Neuronal stem cell (in vitro differentiated cells): ENCODE data around the gene MACROD2.

Experiments
- DNase-seq: peaks from one replicate; pipeline ENCODE4 v3.0.0-alpha.2; 2013; ENCODE audit warnings: low spot score
- H2AFZ ChIP-seq: one replicate; pipeline ENCODE4 v1.6.1; 2013; ENCODE audit warnings: mild to moderate bottlenecking, low read length, inconsistent platforms
- H2AK5ac ChIP-seq: 2 replicates; pipeline ENCODE4 v1.6.1; 2013; ENCODE audit warnings: low read depth, mild to moderate bottlenecking, inconsistent platforms, low read length, moderate library complexity, mixed read lengths
- H2BK120ac ChIP-seq: 2 replicates; pipeline ENCODE4 v1.6.1; 2013; ENCODE audit warnings: low read depth, mild to moderate bottlenecking, inconsistent platforms, low read length, moderate library complexity, mixed read lengths
- H2BK12ac ChIP-seq: one replicate; pipeline ENCODE4 v1.6.1; 2013; ENCODE audit warnings: low read length, inconsistent platforms
- H2BK15ac ChIP-seq: 2 replicates; pipeline ENCODE4 v1.6.1; 2013; ENCODE audit warnings: mild to moderate bottlenecking, low read length, inconsistent platforms, mixed read lengths
- H2BK5ac ChIP-seq: one replicate; pipeline ENCODE4 v1.6.1; 2013; ENCODE audit warnings: inconsistent platforms, mild to moderate bottlenecking, low read length, moderate library complexity
- H3K14ac ChIP-seq: one replicate; pipeline ENCODE4 v1.6.1; 2013; ENCODE audit warnings: low read length, inconsistent platforms
- H3K18ac ChIP-seq: 2 replicates; pipeline ENCODE4 v1.6.1; 2013; ENCODE audit warnings: low read length, inconsistent platforms
- H3K23ac ChIP-seq: 2 replicates; pipeline ENCODE4 v1.6.1; 2013; ENCODE audit warnings: low read depth, mild to moderate bottlenecking, mixed read lengths, low read length, inconsistent platforms; ENCODE audit not compliant: poor library complexity
- H3K27ac ChIP-seq: replicated peaks from 3 replicates; pipeline ENCODE4 v1.5.1; 2013; ENCODE audit warnings: low read length, inconsistent platforms
- H3K27me3 ChIP-seq, 3 experiments: 2 replicates each; pipeline ENCODE4 v1.6.1; 2013; ENCODE audit warnings: low read length in 3 of 3, mild to moderate bottlenecking in 2 of 3, inconsistent platforms in 1 of 3, low read depth in 1 of 3, mixed read lengths in 1 of 3, moderate library complexity in 1 of 3; ENCODE audit not compliant: control insufficient read depth in 3 of 3, insufficient read depth in 3 of 3
- H3K36me3 ChIP-seq, 2 donors: replicated peaks in 1 of 2; 2 replicates each; pipeline ENCODE4 v1.6.1; 2013; ENCODE audit warnings: low read length in 2 of 2; ENCODE audit not compliant: control insufficient read depth in 2 of 2, insufficient read depth in 2 of 2
- H3K4ac ChIP-seq: 2 replicates; pipeline ENCODE4 v1.6.1; 2013; ENCODE audit warnings: inconsistent platforms, mild to moderate bottlenecking, low read length, moderate library complexity
- H3K4me1 ChIP-seq, 2 donors: 1 replicate in 1 of 2; 2 replicates in 1 of 2; pipeline ENCODE4 v1.6.1; 2013; ENCODE audit warnings: low read length in 2 of 2, low read depth in 1 of 2; ENCODE audit not compliant: control insufficient read depth in 2 of 2, insufficient read depth in 1 of 2
- H3K4me2 ChIP-seq: one replicate; pipeline ENCODE4 v1.6.1; 2013; ENCODE audit warnings: mild to moderate bottlenecking, low read length, inconsistent platforms; ENCODE audit not compliant: insufficient read depth, poor library complexity, severe bottlenecking
- H3K4me3 ChIP-seq, 2 donors: 2 replicates each; pipeline ENCODE4 v1.5.1; 2013; ENCODE audit warnings: low read length in 2 of 2, mild to moderate bottlenecking in 2 of 2, inconsistent platforms in 1 of 2, moderate library complexity in 1 of 2
- H3K79me1 ChIP-seq: one replicate; pipeline ENCODE4 v1.6.1; 2013; ENCODE audit warnings: low read depth, mild to moderate bottlenecking, inconsistent platforms, low read length, moderate library complexity
- H3K9ac ChIP-seq: one replicate; pipeline ENCODE4 v1.6.1; 2013; ENCODE audit warnings: mild to moderate bottlenecking, low read depth, low read length, inconsistent platforms; ENCODE audit not compliant: poor library complexity
- H3K9me3 ChIP-seq, 2 donors: replicated peaks in 1 of 2; 2 replicates each; pipeline versions ENCODE3 to v1.6.1; 2013; ENCODE audit warnings: low read length in 2 of 2, mild to moderate bottlenecking in 2 of 2, inconsistent platforms in 1 of 2, low read depth in 1 of 2, mixed read lengths in 1 of 2, moderate library complexity in 1 of 2; ENCODE audit not compliant: control insufficient read depth in 2 of 2, insufficient read depth in 1 of 2
- H4K8ac ChIP-seq: one replicate; pipeline ENCODE4 v1.6.1; 2013; ENCODE audit warnings: low read depth, mild to moderate bottlenecking, inconsistent platforms, low read length, moderate library complexity
- H4K91ac ChIP-seq: one replicate; pipeline ENCODE4 v1.6.1; 2013; ENCODE audit warnings: low read length, low read depth, mild to moderate bottlenecking, inconsistent platforms; ENCODE audit not compliant: poor library complexity
- WGBS, 2 donors: extraction: QIAGEN DNeasy Blood & Tissue Kit; methylation state at CpG; one replicate each; pipeline ENCODE4 v1.1.7; 2013; ENCODE audit warnings: missing lambda C conversion rate in 2 of 2, mixed read lengths in 1 of 2; ENCODE audit not compliant: insufficient read length in 2 of 2, insufficient replicate concordance in 1 of 2; ENCODE audit errors: extremely low coverage in 2 of 2; 5-methylcytosine and 5-hydroxymethylcytosine counted together

MACROD2 gene

DNA sequence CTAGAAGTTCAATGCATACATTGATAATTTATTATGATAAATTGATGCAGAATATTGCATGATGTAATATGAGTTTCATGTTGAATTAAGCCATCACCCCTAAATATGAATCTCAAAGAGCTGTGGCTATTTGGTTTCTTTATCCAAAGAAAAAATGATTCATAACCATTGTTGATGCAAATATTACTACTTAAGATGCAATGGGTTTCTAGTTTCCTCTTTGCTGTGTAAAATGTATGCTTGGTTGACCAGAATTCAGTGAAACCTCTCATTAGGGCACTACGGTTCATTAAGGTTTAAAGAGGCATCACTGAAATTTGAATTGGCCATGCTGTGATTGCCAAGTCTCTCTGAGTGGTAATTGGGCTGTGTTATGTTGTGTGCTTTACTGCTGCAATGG, 834.6 kb downstream of the MACROD2 start:
- no peak overlapping the region for H2BK12ac ChIP-seq
- H2BK15ac ChIP-seq, result no peak overlapping the region
- H3K27ac ChIP-seq, result no peak overlapping the region
- no peak overlapping the region for H4K8ac ChIP-seq
- H3K4ac ChIP-seq, result no peak overlapping the region
- H2BK120ac ChIP-seq, result no peak overlapping the region
- H3K4me1 ChIP-seq, result peaks cover 5 to 14% of the 10 kb centered on the region in 2 donors
- H4K91ac ChIP-seq, result no peak overlapping the region
- H3K9me3 ChIP-seq, result no peaks in the 10 kb centered on the region
- WGBS, 2 donors, result no CpG with 5 or more reads among the region's 1 CpG
- no peak overlapping the region for H2AK5ac ChIP-seq
- H3K36me3 ChIP-seq, result no peaks in the 10 kb centered on the region
- no peak overlapping the region for H3K23ac ChIP-seq
- no peak overlapping the region for H2BK5ac ChIP-seq
- no peak overlapping the region for H3K9ac ChIP-seq
- DNase-seq, result no peak
- H3K4me2 ChIP-seq, result no peak overlapping the region
- no peaks in the 10 kb centered on the region for H3K79me1 ChIP-seq
- no peak overlapping the region for H3K4me3 ChIP-seq
- no peak overlapping the region for H3K18ac ChIP-seq
- no peaks in the 10 kb centered on the region for H3K27me3 ChIP-seq
- no peak overlapping the region for H2AFZ ChIP-seq
- H3K14ac ChIP-seq, result no peak overlapping the region

DNA sequence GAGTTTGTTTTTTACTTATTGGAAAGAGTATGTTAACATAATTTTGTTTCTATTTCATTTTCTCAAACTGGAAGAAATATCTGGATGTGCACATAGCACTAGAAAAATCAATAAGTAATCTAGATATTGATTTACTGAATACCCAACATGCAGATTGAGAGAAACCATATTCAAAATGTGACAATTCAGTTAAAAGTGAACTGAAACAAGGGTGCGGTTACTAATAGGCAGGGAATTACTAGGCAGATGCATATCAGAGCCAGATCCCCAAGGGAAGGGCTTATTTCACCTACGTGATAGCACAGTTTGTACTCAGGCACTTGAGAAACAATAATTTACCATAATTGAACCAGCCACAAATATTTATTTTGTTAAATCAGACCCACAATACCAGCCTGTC, 835.1 kb downstream of the MACROD2 start:
- H3K27me3 ChIP-seq, result no peaks in the 10 kb centered on the region
- no peak overlapping the region for H2BK120ac ChIP-seq
- H3K79me1 ChIP-seq, result no peaks in the 10 kb centered on the region
- no peak overlapping the region for H3K9ac ChIP-seq
- no peaks in the 10 kb centered on the region for H3K36me3 ChIP-seq
- no peak overlapping the region for H2BK5ac ChIP-seq
- H2AK5ac ChIP-seq, result no peak overlapping the region
- no peak overlapping the region for H3K27ac ChIP-seq
- H3K4me3 ChIP-seq, result no peak overlapping the region
- H3K4me2 ChIP-seq, result no peak overlapping the region
- H3K9me3 ChIP-seq, result no peaks in the 10 kb centered on the region
- H2BK12ac ChIP-seq, result no peak overlapping the region
- H3K4me1 ChIP-seq, result peaks cover 5 to 11% of the 10 kb centered on the region in 2 donors
- no peak overlapping the region for H4K91ac ChIP-seq
- H2AFZ ChIP-seq, result no peak overlapping the region
- no peak overlapping the region for H3K23ac ChIP-seq
- WGBS, 2 donors, result no CpG with 5 or more reads among the region's 2 CpGs
- no peak overlapping the region for H4K8ac ChIP-seq
- no peak for DNase-seq
- H3K14ac ChIP-seq, result no peak overlapping the region
- no peak overlapping the region for H3K18ac ChIP-seq
- no peak overlapping the region for H2BK15ac ChIP-seq
- H3K4ac ChIP-seq, result no peak overlapping the region

DNA sequence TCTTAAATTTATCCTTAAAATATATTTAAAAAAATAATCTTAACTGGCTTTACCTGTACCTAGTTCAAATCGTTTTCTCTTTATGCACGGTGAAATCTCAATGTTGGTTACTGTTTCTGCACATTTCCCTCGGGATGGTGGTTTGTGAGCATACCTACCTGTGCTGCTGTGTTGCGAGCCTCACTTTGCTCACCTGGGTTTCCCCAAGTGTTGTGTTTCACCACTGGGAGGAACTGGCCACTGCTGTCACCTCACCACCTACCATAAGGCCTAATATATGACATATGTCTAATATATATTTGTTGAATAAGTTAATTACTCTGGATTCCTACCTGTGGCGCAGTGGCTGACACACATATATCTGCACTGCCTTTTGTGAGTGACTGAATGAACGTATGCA, 835.6 kb downstream of the MACROD2 start:
- Histone ChIP-seq H3K27ac (no peak overlapping the region), H3K4me2 (no peak overlapping the region), H3K4me1 (peaks cover 5 to 8% of the 10 kb centered on the region in 2 donors), H2BK5ac (no peak overlapping the region), H3K4me3 (no peak overlapping the region), H2AFZ (no peak overlapping the region), H3K9ac (no peak overlapping the region), H2BK12ac (no peak overlapping the region), H3K18ac (no peak overlapping the region), H3K79me1 (no peaks in the 10 kb centered on the region), H4K91ac (no peak overlapping the region), H3K9me3 (no peaks in the 10 kb centered on the region), H2BK120ac (no peak overlapping the region), H3K4ac (no peak overlapping the region), H3K23ac (no peak overlapping the region), H2AK5ac (no peak overlapping the region), H3K14ac (no peak overlapping the region), H3K36me3 (no peaks in the 10 kb centered on the region), H2BK15ac (no peak overlapping the region), H4K8ac (no peak overlapping the region), H3K27me3 (no peaks in the 10 kb centered on the region)
- DNase-seq, result no peak
- no CpG with 5 or more reads among the region's 6 CpGs for WGBS, 2 donors

DNA sequence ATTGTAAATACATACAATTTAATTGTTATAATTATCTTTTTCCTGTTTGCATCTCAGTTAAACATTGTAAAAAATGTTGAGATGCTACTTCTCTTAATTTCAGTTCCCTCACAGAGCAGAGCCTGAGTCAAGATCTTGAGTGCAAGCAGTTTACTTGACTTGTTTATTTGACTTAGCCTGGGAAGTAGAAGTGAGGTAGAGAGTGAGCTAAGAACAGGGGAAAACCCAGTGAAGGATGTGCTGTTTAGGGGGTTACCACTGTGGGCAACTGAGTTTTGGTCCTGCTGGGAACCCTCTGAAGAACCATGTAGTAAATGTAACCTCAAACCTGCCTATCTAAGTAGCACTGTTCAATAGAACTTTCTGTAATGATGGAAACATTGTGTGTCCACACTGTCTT, 837.3 kb downstream of the MACROD2 start:
- H3K14ac ChIP-seq, result no peak overlapping the region
- no peak overlapping the region for H4K8ac ChIP-seq
- no peak overlapping the region for H3K9ac ChIP-seq
- H3K4me1 ChIP-seq, result no peaks in the 10 kb centered on the region
- H2BK120ac ChIP-seq, result no peak overlapping the region
- no peaks in the 10 kb centered on the region for H3K9me3 ChIP-seq
- no peak overlapping the region for H4K91ac ChIP-seq
- no peak overlapping the region for H3K4me2 ChIP-seq
- H3K79me1 ChIP-seq, result no peaks in the 10 kb centered on the region
- H2AK5ac ChIP-seq, result no peak overlapping the region
- H2AFZ ChIP-seq, result no peak overlapping the region
- H2BK12ac ChIP-seq, result no peak overlapping the region
- no peak overlapping the region for H3K4me3 ChIP-seq
- no peak overlapping the region for H3K18ac ChIP-seq
- DNase-seq, result no peak
- H2BK15ac ChIP-seq, result no peak overlapping the region
- no peak overlapping the region for H3K27ac ChIP-seq
- no peak overlapping the region for H2BK5ac ChIP-seq
- H3K27me3 ChIP-seq, result no peaks in the 10 kb centered on the region
- H3K4ac ChIP-seq, result no peak overlapping the region
- H3K36me3 ChIP-seq, result no peaks in the 10 kb centered on the region
- H3K23ac ChIP-seq, result no peak overlapping the region
